CD14-positive monocyte (primary cell): ENCODE measurements around the gene EGFR. TPM values are rescaled to one million over a fixed set of nuclear protein-coding genes. Genes with fewer than 3 reads are reported as not detected.

Experiments used
- DNase-seq, 3 donors: peaks; one replicate each; pipeline ENCODE4 v3.0.0-alpha.2; 2011 to 2022
- H2AFZ ChIP-seq: 2 replicates; pipeline ENCODE4 v1.6.0; 2012; ENCODE audit warnings: mild to moderate bottlenecking, low read depth, low read length, inconsistent platforms; ENCODE audit not compliant: insufficient read depth, poor library complexity, severe bottlenecking
- H3K27ac ChIP-seq, 2 donors: 1 replicate in 1 of 2; 2 replicates in 1 of 2; pipeline ENCODE4 v1.5.1; 2012 to 2013; ENCODE audit warnings: low read length in 2 of 2, control low read depth in 1 of 2, inconsistent platforms in 1 of 2, low read depth in 1 of 2, mild to moderate bottlenecking in 1 of 2
- H3K27me3 ChIP-seq, 2 donors: one replicate each; pipeline versions ENCODE4 v1.6.0 to v1.6.1; 2011 to 2013; ENCODE audit warnings: low read length in 2 of 2; ENCODE audit not compliant: control insufficient read depth in 2 of 2, insufficient read depth in 2 of 2
- H3K36me3 ChIP-seq, 2 donors: replicated peaks in 1 of 2; 1 replicate in 1 of 2; 2 replicates in 1 of 2; pipeline versions ENCODE4 v1.5.1 to v1.6.1; 2012 to 2013; ENCODE audit warnings: low read length in 2 of 2, control low read depth in 1 of 2, inconsistent platforms in 1 of 2, mild to moderate bottlenecking in 1 of 2; ENCODE audit not compliant: insufficient read depth in 2 of 2, control insufficient read depth in 1 of 2
- H3K4me1 ChIP-seq, 2 donors: 1 replicate in 1 of 2; 2 replicates in 1 of 2; pipeline versions ENCODE4 v1.5.1 to v1.6.1; 2012 to 2013; ENCODE audit warnings: low read length in 2 of 2, control low read depth in 1 of 2, inconsistent platforms in 1 of 2, mild to moderate bottlenecking in 1 of 2, moderate library complexity in 1 of 2; ENCODE audit not compliant: insufficient read depth in 2 of 2, control insufficient read depth in 1 of 2
- H3K4me2 ChIP-seq: replicated peaks from 2 replicates; pipeline ENCODE3; 2012; ENCODE audit warnings: low read length, moderate library complexity, mild to moderate bottlenecking; ENCODE audit not compliant: poor library complexity, severe bottlenecking; ENCODE audit errors: extremely low read depth
- H3K4me3 ChIP-seq, 3 experiments: fragments of 200-600 bp in 1 of 3; sonication (generic) in 1 of 3; replicated peaks in 1 of 3; 1 replicate in 2 of 3; 2 replicates in 1 of 3; pipeline ENCODE4 v1.5.1; 2011 to 2013; ENCODE audit warnings: low read length in 3 of 3, mild to moderate bottlenecking in 3 of 3, control low read depth in 2 of 3, low read depth in 2 of 3, inconsistent platforms in 1 of 3, moderate library complexity in 1 of 3
- H3K79me2 ChIP-seq: 2 replicates; pipeline ENCODE4 v1.6.0; 2012; ENCODE audit warnings: mild to moderate bottlenecking, control low read depth, inconsistent platforms, low read length, moderate library complexity; ENCODE audit not compliant: insufficient read depth
- H3K9ac ChIP-seq: 2 replicates; pipeline ENCODE4 v1.6.0; 2017; ENCODE audit warnings: low read length, mild to moderate bottlenecking; ENCODE audit not compliant: insufficient read depth, poor library complexity, severe bottlenecking
- H3K9me3 ChIP-seq, 2 donors: replicated peaks in 1 of 2; 1 replicate in 1 of 2; 2 replicates in 1 of 2; pipeline versions ENCODE4 v1.5.1 to v1.6.1; 2012 to 2013; ENCODE audit warnings: low read length in 2 of 2, control low read depth in 1 of 2; ENCODE audit not compliant: control insufficient read depth in 1 of 2, insufficient read depth in 1 of 2
- H4K20me1 ChIP-seq: 2 replicates; pipeline ENCODE4 v1.6.0; 2012; ENCODE audit warnings: mild to moderate bottlenecking, low read length, control low read depth, moderate library complexity; ENCODE audit not compliant: insufficient read depth
- H3K27ac Mint-ChIP-seq, 7 donors: one replicate each; pipeline ENCODE4 v1.8.0; 2020; ENCODE audit warnings: mild to moderate bottlenecking in 7 of 7, mixed read lengths in 7 of 7, moderate library complexity in 6 of 7, inconsistent platforms in 2 of 7
- H3K27me3 Mint-ChIP-seq, 3 donors: one replicate each; pipeline ENCODE4 v1.8.0; 2021 to 2022; ENCODE audit warnings: low read depth in 3 of 3, mild to moderate bottlenecking in 3 of 3, mixed read lengths in 3 of 3, moderate library complexity in 3 of 3, inconsistent platforms in 1 of 3
- H3K36me3 Mint-ChIP-seq, 2 donors: one replicate each; pipeline ENCODE4 v1.8.0; 2020; ENCODE audit warnings: mixed read lengths in 2 of 2, inconsistent platforms in 1 of 2, mild to moderate bottlenecking in 1 of 2
- H3K4me1 Mint-ChIP-seq: one replicate; pipeline ENCODE4 v1.8.0; 2020; ENCODE audit warnings: mild to moderate bottlenecking, mixed read lengths
- H3K4me3 Mint-ChIP-seq, 2 donors: one replicate each; pipeline ENCODE4 v1.8.0; 2020; ENCODE audit warnings: mild to moderate bottlenecking in 2 of 2, mixed read lengths in 2 of 2, moderate library complexity in 1 of 2
- H3K9me3 Mint-ChIP-seq, 7 donors: one replicate each; pipeline ENCODE4 v1.8.0; 2020 to 2022; ENCODE audit warnings: mixed read lengths in 7 of 7, mild to moderate bottlenecking in 6 of 7, moderate library complexity in 6 of 7, inconsistent platforms in 2 of 7
- WGBS: methylation state at CpG from one replicate; pipeline ENCODE4 v1.1.5; 2013; ENCODE audit warnings: missing lambda C conversion rate; ENCODE audit not compliant: insufficient coverage; 5-methylcytosine and 5-hydroxymethylcytosine counted together
- intact Hi-C, 2 donors: fragments of 100-400 bp; cut with micrococcal nuclease; formaldehyde crosslinking; loops; one replicate each; pipeline versions ENCODE4 v1.15.0 to v1.15.1; 2023
- polyA plus RNA-seq, 3 donors: library from polyadenylated mRNA; depleted of rRNA in 1 of 3; unstranded in 2 of 3; stranded (reverse) in 1 of 3; fragments of 300-500 nt in 2 of 3; fragments of >200 nt in 1 of 3; fragmentation: Illumina TruSeq in 2 of 3; gene quantifications; 1 replicate in 2 of 3; 2 replicates in 1 of 3; pipeline ENCODE4 v1.2.3, GENCODE V29; 2012 to 2021
- TF ChIP-seq, protein P1 (sequence below): fragments of 200-600 bp; IDR thresholded peaks from one replicate; pipeline ENCODE4 v1.8.0; 2022; ENCODE audit warnings: antibody characterized with exemption, mild to moderate bottlenecking

The EGFR gene
- polyA plus RNA-seq, 3 donors, result not detected

DNA sequence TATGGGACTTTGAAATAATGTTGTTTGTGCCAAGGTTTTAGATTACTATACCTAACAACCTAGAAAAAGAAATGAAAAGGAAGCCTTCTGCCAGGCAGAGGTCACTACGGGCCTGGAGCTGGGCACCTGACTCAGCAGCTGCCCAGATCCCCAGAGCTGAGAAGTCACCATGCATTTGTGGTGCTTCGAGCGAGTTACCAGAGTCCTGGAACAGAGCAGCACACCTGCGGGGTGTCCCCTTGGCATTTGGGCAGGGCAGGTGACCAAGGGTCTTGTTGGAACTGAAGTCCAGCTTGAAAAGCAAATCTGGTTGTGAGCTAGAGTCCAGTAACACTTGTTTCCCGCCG is 25.5 kb downstream of the EGFR start:
- intact Hi-C loops, result no loop called here
- no peak overlapping the region for H3K27ac ChIP-seq
- Mint-ChIP-seq H3K27ac (no peak overlapping the region), H3K4me3 (no peak overlapping the region), H3K27me3 (peaks cover 0 to 3% (median 0%) of the 10 kb centered on the region in 3 donors), H3K4me1 (no peaks in the 10 kb centered on the region), H3K36me3 (no peaks in the 10 kb centered on the region), H3K9me3 (peaks cover 0 to 5% (median 0%) of the 10 kb centered on the region in 7 donors)
- H3K9me3 ChIP-seq, result no peaks in the 10 kb centered on the region
- H3K4me3 ChIP-seq, result no peak overlapping the region
- DNase-seq, result no peak
- H3K36me3 ChIP-seq, result no peaks in the 10 kb centered on the region
- 92% methylated on average over 4 of the region's 6 CpGs for WGBS
- no peaks in the 10 kb centered on the region for H3K79me2 ChIP-seq
- no peak overlapping the region for H3K9ac ChIP-seq
- no peaks in the 10 kb centered on the region for H3K27me3 ChIP-seq
- TF ChIP-seq, protein P1, sequence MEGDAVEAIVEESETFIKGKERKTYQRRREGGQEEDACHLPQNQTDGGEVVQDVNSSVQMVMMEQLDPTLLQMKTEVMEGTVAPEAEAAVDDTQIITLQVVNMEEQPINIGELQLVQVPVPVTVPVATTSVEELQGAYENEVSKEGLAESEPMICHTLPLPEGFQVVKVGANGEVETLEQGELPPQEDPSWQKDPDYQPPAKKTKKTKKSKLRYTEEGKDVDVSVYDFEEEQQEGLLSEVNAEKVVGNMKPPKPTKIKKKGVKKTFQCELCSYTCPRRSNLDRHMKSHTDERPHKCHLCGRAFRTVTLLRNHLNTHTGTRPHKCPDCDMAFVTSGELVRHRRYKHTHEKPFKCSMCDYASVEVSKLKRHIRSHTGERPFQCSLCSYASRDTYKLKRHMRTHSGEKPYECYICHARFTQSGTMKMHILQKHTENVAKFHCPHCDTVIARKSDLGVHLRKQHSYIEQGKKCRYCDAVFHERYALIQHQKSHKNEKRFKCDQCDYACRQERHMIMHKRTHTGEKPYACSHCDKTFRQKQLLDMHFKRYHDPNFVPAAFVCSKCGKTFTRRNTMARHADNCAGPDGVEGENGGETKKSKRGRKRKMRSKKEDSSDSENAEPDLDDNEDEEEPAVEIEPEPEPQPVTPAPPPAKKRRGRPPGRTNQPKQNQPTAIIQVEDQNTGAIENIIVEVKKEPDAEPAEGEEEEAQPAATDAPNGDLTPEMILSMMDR, result no peak
- H3K4me1 ChIP-seq, result no peaks in the 10 kb centered on the region
- H2AFZ ChIP-seq, result no peak overlapping the region
- no peaks in the 10 kb centered on the region for H4K20me1 ChIP-seq
- H3K4me2 ChIP-seq, result no peak overlapping the region

DNA sequence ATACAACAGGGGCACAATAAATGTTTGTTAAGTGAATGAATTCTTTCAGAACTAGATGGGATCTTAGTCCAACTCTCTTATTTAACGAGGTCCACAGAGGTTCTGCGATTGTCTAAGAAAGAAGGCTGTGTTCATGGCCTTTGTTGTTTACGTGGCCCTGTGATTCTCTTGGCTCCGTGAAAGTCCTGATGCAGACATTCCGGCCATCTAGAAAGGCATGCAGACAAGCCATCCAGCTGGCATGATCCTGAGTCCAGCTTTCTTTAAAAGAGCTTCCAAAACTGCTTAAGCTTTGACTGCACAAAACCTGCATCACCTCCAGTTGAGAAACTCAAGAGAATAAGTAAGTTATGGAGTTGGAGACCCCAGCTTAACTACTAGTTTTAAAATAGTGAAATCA is 26.0 kb downstream of the EGFR start:
- H3K36me3 ChIP-seq, result no peaks in the 10 kb centered on the region
- H3K4me3 ChIP-seq, result no peak overlapping the region
- no peak overlapping the region for H3K4me2 ChIP-seq
- TF ChIP-seq, protein P1, result no peak
- no peaks in the 10 kb centered on the region for H3K4me1 ChIP-seq
- H3K4me1 Mint-ChIP-seq, result no peaks in the 10 kb centered on the region
- peaks cover 0 to 4% (median 0%) of the 10 kb centered on the region in 3 donors for H3K27me3 Mint-ChIP-seq
- intact Hi-C loops, result no loop called here
- no peak overlapping the region for H3K9ac ChIP-seq
- H3K36me3 Mint-ChIP-seq, result no peaks in the 10 kb centered on the region
- H3K79me2 ChIP-seq, result no peaks in the 10 kb centered on the region
- H3K4me3 Mint-ChIP-seq, result no peak overlapping the region
- WGBS, result 89% methylated on average over 5 of the region's 5 CpGs
- H3K27ac Mint-ChIP-seq, result no peak overlapping the region
- no peak for DNase-seq
- no peak overlapping the region for H3K27ac ChIP-seq
- H3K9me3 Mint-ChIP-seq, result peaks cover 0 to 5% (median 0%) of the 10 kb centered on the region in 7 donors
- no peaks in the 10 kb centered on the region for H4K20me1 ChIP-seq
- H3K27me3 ChIP-seq, result no peaks in the 10 kb centered on the region
- no peaks in the 10 kb centered on the region for H3K9me3 ChIP-seq
- no peak overlapping the region for H2AFZ ChIP-seq
